Measurements from ENCODE around the gene C1orf115.

The C1orf115 gene

GRCh38 chr1:220705782-220706181, 15.6 kb downstream of the C1orf115 start:
- no peak for TF ChIP-seq CTCF (conservative IDR thresholded peaks at IDR 0.05; ENCODE audit: low read length)
- no peak for TF ChIP-seq EZH2phosphoT487 (IDR thresholded peaks at IDR 0.05; ENCODE audit: borderline replicate concordance)
- no peak overlapping the region for H3K9ac ChIP-seq (ENCODE audit: low read depth, low read length, poor library complexity, severe bottlenecking)
- no peak overlapping the region for H2AFZ ChIP-seq (ENCODE audit: low read length)
- H3K4me2 ChIP-seq (ENCODE audit: low read depth, low read length, poor library complexity, severe bottlenecking): no peak overlapping the region
- H3F3A ChIP-seq (ENCODE audit: low read depth): no peaks in the 10 kb centered on the region
- no peaks in the 10 kb centered on the region for H3K27me3 ChIP-seq (ENCODE audit: insufficient read depth, low read length, poor library complexity, severe bottlenecking)
- no peaks in the 10 kb centered on the region for H4K20me1 ChIP-seq (ENCODE audit: insufficient read depth, low read length, poor library complexity, severe bottlenecking)
- no peaks in the 10 kb centered on the region for H3K9me3 ChIP-seq (ENCODE audit: insufficient read depth, low read depth, low read length)
- no peaks in the 10 kb centered on the region for H3K79me2 ChIP-seq (ENCODE audit: insufficient read depth, low read length)
- H3K9me2 ChIP-seq (replicated peaks; ENCODE audit: low read depth, low read length): no peaks in the 10 kb centered on the region
- H3K36me3 ChIP-seq (ENCODE audit: insufficient read depth, low read length): no peaks in the 10 kb centered on the region
- no peaks in the 10 kb centered on the region for H3K4me1 ChIP-seq (ENCODE audit: insufficient read depth, low read length, poor library complexity, severe bottlenecking)
- no peak overlapping the region for H3K4me3 ChIP-seq (ENCODE audit: low read length, poor library complexity, severe bottlenecking)

- no peak overlapping the region for H3K9ac ChIP-seq (ENCODE audit: low read depth, low read length, poor library complexity, severe bottlenecking)
- no peaks in the 10 kb centered on the region for H3K79me2 ChIP-seq (ENCODE audit: insufficient read depth, low read length)
- no peaks in the 10 kb centered on the region for H3F3A ChIP-seq (ENCODE audit: low read depth)
- no peak overlapping the region for H3K4me3 ChIP-seq (ENCODE audit: low read length, poor library complexity, severe bottlenecking)
- H3K4me2 ChIP-seq (ENCODE audit: low read depth, low read length, poor library complexity, severe bottlenecking): no peak overlapping the region
- H3K4me1 ChIP-seq (ENCODE audit: insufficient read depth, low read length, poor library complexity, severe bottlenecking): no peaks in the 10 kb centered on the region
- TF ChIP-seq EZH2phosphoT487 (IDR thresholded peaks at IDR 0.05; ENCODE audit: borderline replicate concordance): no peak
- no peak for TF ChIP-seq CTCF (conservative IDR thresholded peaks at IDR 0.05; ENCODE audit: low read length)
- H3K36me3 ChIP-seq (ENCODE audit: insufficient read depth, low read length): no peaks in the 10 kb centered on the region
- H3K9me2 ChIP-seq (replicated peaks; ENCODE audit: low read depth, low read length): no peaks in the 10 kb centered on the region
- no peaks in the 10 kb centered on the region for H3K9me3 ChIP-seq (ENCODE audit: insufficient read depth, low read depth, low read length)
- H4K20me1 ChIP-seq (ENCODE audit: insufficient read depth, low read length, poor library complexity, severe bottlenecking): no peaks in the 10 kb centered on the region
- H3K27me3 ChIP-seq (ENCODE audit: insufficient read depth, low read length, poor library complexity, severe bottlenecking): no peaks in the 10 kb centered on the region
- no peak overlapping the region for H2AFZ ChIP-seq (ENCODE audit: low read length)
Observed at GRCh38 chr1:220706480-220706879, 16.3 kb downstream of the C1orf115 start.

DNA sequence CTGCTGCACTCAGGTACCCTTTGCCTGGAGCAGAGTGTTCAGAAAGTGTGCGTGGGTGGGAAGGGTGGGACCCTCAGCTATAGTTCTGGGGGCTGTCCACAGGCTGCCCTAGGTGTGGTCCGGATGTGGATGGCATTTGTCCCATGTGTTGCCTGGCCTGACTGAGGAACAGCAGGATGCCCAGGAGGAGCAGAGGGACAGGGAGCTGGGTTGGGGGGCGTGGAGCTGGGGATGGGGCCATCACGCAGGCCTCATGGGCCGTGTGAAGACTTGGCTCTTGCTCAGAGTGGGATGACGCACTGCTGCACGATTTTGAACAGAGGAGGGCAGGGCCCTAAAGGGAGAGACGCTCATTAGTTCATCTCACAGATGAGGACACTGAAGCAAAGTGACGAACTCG, 17.0 kb downstream of the C1orf115 start:
- Histone ChIP-seq H3K9ac (ENCODE audit: low read depth, low read length, poor library complexity, severe bottlenecking) (no peak overlapping the region), H3F3A (ENCODE audit: low read depth) (no peaks in the 10 kb centered on the region), H2AFZ (ENCODE audit: low read length) (no peak overlapping the region), H3K36me3 (ENCODE audit: insufficient read depth, low read length) (no peaks in the 10 kb centered on the region), H3K4me2 (ENCODE audit: low read depth, low read length, poor library complexity, severe bottlenecking) (no peak overlapping the region), H3K79me2 (ENCODE audit: insufficient read depth, low read length) (no peaks in the 10 kb centered on the region), H3K27me3 (ENCODE audit: insufficient read depth, low read length, poor library complexity, severe bottlenecking) (no peaks in the 10 kb centered on the region), H3K9me2 (replicated peaks; ENCODE audit: low read depth, low read length) (no peaks in the 10 kb centered on the region), H3K4me1 (ENCODE audit: insufficient read depth, low read length, poor library complexity, severe bottlenecking) (no peaks in the 10 kb centered on the region), H3K4me3 (ENCODE audit: low read length, poor library complexity, severe bottlenecking) (no peak overlapping the region), H4K20me1 (ENCODE audit: insufficient read depth, low read length, poor library complexity, severe bottlenecking) (no peaks in the 10 kb centered on the region), H3K9me3 (ENCODE audit: insufficient read depth, low read depth, low read length) (no peaks in the 10 kb centered on the region)
- no peak for TF ChIP-seq EZH2phosphoT487 (IDR thresholded peaks at IDR 0.05; ENCODE audit: borderline replicate concordance)
- no peak for TF ChIP-seq CTCF (conservative IDR thresholded peaks at IDR 0.05; ENCODE audit: low read length)
